ENCODE data around the gene FNBP1.
"Not testable (repeated sequence)": the region's sequence is repeated elsewhere in the genome, so short reads cannot be mapped to it uniquely, and the experiment has no call there.

Gene FNBP1

DNA sequence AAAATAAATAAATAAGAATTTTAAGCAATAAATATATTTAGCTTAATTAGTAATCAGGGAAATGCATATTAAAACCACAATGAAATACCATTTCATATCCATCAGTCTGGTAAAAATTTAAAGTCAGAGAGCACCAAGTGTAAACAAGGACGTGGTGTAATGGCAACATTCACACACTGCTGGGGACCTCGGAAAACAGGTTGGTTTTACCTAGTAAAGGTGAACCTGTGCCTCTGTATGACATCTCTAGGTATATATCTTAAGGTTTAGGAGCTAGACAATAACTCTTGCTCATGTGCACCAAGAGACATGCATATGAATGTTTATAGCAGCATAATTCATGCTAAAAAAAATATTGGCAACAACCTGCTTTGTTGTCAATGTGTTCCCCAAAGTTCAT lies 29.7 kb downstream of the FNBP1 start:
- H3K4me3 ChIP-seq (ENCODE audit: low read depth, low read length) = no peak overlapping the region
- no peak for DNase-seq (ENCODE audit: low read depth)
- TF ChIP-seq, protein P1, sequence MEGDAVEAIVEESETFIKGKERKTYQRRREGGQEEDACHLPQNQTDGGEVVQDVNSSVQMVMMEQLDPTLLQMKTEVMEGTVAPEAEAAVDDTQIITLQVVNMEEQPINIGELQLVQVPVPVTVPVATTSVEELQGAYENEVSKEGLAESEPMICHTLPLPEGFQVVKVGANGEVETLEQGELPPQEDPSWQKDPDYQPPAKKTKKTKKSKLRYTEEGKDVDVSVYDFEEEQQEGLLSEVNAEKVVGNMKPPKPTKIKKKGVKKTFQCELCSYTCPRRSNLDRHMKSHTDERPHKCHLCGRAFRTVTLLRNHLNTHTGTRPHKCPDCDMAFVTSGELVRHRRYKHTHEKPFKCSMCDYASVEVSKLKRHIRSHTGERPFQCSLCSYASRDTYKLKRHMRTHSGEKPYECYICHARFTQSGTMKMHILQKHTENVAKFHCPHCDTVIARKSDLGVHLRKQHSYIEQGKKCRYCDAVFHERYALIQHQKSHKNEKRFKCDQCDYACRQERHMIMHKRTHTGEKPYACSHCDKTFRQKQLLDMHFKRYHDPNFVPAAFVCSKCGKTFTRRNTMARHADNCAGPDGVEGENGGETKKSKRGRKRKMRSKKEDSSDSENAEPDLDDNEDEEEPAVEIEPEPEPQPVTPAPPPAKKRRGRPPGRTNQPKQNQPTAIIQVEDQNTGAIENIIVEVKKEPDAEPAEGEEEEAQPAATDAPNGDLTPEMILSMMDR (IDR thresholded peaks at IDR 0.05; ENCODE audit: low read depth, low read length) = no peak
- TF ChIP-seq MYC (IDR thresholded peaks at IDR 0.05; ENCODE audit: low read depth, low read length) = no peak
- TF ChIP-seq, protein P2, sequence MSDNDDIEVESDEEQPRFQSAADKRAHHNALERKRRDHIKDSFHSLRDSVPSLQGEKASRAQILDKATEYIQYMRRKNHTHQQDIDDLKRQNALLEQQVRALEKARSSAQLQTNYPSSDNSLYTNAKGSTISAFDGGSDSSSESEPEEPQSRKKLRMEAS (IDR thresholded peaks at IDR 0.05; ENCODE audit: low read depth, low read length) = no peak

DNA sequence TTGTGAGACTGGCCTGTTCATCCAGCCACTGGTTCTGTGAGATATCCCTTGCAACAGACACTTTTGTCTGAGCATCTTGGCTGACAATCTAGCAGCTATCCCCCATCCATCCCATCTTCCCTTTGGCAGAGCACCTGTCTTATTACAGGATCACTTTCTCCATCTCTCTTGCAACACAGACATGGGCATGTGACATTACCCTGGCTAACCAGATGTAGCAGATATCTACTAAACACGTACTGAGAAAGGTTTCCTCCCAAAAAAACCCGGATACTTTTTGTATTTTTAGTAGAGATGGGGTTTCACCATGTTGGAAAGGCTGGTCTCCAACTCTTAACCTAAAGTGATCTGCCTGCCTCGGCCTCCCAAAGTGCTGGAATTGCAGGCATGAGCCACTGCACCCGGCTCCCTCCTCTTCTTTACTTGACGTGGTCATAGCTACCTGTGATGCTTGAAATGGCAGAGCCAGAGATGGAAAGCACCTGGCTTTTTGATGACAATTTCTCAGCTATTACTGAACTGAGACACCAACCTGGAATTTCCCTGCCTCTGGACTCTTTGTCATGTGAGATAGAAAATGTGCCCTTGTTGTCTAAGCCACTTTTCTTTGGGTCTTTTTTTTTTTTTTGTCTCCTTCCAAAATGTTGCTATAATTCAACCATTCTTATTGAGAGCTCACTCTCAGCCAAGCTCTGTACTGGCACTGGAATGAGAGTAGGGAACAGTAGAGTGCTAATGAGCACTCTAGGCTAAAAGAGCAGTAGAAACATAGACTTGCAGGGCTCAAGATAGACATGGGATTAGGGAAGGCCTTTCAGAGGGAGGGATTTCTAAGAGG lies 32.6 kb downstream of the FNBP1 start:
- no peak overlapping the region for H3K4me3 ChIP-seq (ENCODE audit: low read depth, low read length)
- DNase-seq (ENCODE audit: low read depth) = no peak
- TF ChIP-seq, protein P1 (IDR thresholded peaks at IDR 0.05; ENCODE audit: low read depth, low read length) = no peak
- TF ChIP-seq, protein P2 (IDR thresholded peaks at IDR 0.05; ENCODE audit: low read depth, low read length) = no peak
- TF ChIP-seq POLR2A (IDR thresholded peaks at IDR 0.05; ENCODE audit: extremely low read depth, insufficient read length) (no peak), MYC (IDR thresholded peaks at IDR 0.05; ENCODE audit: low read depth, low read length) (no peak)

DNA sequence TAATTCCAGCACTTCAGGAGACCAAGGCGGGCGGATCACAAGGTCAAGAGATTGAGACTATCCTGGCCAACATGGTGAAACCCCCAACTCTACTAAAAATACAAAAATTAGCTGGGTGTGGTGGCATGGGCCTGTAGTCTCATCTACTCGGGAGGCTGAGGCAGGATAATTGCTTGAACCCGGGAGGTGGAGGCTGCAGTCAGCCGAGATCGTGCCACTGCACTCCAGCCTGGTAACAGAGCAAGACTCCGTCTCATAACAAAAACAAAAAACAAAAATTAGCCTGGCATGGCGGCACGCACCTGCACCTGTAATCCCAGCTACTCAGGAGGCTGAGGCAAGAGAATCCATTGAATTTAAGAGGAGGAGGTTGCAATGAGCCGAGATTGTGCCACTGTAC lies 33.4 kb downstream of the FNBP1 start:
- H3K4me3 ChIP-seq (ENCODE audit: low read depth, low read length) = not testable (repeated sequence)

DNA sequence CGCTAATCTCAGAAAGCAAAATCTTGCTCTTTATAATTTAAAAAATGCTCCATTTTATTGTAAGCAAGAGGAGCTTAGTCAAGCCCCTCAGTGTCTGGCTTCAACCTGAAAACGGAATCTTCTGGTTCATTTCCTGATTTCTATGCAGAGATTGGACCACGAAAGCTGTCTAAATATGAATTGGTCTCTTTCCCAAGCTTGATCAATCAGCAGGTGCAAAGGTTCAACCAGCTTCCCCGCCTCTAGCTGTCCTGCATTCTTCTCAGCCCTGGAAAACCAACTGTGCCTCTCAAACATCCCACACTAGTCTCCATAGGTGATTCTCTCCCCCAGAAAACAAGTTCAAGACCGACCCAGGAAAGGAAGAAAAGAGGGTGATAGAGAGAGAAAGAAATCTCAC lies 34.5 kb downstream of the FNBP1 start:
- TF ChIP-seq POLR2A (IDR thresholded peaks at IDR 0.05; ENCODE audit: extremely low read depth, insufficient read length) (no peak), MYC (IDR thresholded peaks at IDR 0.05; ENCODE audit: low read depth, low read length) (no peak)
- TF ChIP-seq, protein P2 (IDR thresholded peaks at IDR 0.05; ENCODE audit: low read depth, low read length) = no peak
- TF ChIP-seq, protein P1 (IDR thresholded peaks at IDR 0.05; ENCODE audit: low read depth, low read length) = no peak
- H3K4me3 ChIP-seq (ENCODE audit: low read depth, low read length) = no peak overlapping the region
- no peak for DNase-seq (ENCODE audit: low read depth)

More for the DNA sequence above, 33.4 kb downstream of the FNBP1 start:
- not testable (repeated sequence) for DNase-seq (ENCODE audit: low read depth)

DNA sequence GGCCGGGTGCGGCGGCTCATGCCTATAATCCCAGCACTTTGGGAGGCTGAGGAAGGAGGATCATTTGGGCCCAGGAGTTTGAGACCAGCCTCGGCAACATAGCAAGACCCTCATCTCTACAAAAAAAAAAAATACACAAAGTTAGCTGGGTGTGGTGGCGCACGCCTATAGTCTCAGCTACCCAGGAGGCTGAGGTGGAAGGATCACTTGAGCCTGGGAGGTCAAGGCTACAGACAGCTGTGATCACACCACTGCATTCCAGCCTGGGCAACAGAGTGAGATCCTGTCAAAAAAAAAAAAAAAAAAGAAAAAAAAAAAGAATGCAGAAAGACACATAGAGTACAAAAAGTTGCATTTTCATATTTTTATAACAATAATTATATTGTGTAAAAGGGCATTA lies 36.0 kb downstream of the FNBP1 start:
- DNase-seq (ENCODE audit: low read depth); H3K4me3 ChIP-seq (ENCODE audit: low read depth, low read length): not testable (repeated sequence)

DNA sequence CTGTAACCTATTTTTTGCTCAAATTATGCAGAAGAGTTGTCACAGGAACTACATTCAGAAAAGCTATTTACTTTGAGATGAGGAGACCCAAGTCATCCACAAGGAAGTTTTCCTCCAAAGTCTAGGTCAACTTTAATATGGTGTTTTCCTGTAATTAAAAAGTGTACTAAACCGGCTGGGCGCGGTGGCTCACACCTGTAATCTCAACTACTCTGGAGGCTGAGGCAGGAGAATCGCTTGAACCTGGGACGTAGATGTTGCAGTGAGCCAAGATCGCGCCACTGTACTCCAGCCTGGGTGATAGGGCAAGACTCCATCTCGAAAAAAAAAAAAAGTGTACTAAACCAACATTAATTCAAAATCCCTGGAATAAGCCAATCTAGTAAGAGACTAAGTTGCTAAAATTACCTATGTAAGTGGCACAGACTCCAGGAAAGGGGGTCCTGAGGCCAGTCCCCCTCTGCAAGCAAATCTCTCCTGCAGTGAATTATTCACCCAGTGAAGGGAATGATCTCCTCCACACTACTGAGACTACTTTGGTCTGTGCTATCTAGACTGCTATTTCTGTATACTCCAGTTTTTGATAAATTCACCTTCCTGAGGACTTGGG lies 38.9 kb downstream of the FNBP1 start:
- DNase-seq (ENCODE audit: low read depth) = no peak
- TF ChIP-seq MYC (IDR thresholded peaks at IDR 0.05; ENCODE audit: low read depth, low read length) = no peak
- TF ChIP-seq, protein P1 (IDR thresholded peaks at IDR 0.05; ENCODE audit: low read depth, low read length) = no peak
- TF ChIP-seq, protein P2 (IDR thresholded peaks at IDR 0.05; ENCODE audit: low read depth, low read length) = no peak
- no peak overlapping the region for H3K4me3 ChIP-seq (ENCODE audit: low read depth, low read length)

DNA sequence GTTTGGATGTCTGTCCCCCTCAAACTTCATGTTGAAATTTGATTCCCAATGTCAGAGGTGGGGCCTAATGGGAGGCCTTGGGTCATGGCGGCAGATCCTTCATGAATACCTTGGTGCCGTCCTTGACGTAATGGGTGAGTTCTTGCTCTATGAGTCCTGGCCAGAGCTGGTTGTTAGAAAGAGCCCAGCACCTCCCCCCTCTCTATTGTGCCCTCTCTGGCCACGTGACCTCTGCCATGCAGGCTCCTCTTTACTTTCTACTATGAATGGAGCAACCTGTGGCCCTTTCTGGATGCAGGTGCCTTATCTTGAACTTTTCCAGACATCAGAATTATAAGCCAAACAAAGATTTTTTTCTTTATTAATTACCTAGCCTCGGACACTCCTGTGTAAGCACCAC lies 40.7 kb downstream of the FNBP1 start:
- no peak for DNase-seq (ENCODE audit: low read depth)
- TF ChIP-seq, protein P1 (IDR thresholded peaks at IDR 0.05; ENCODE audit: low read depth, low read length) = no peak
- TF ChIP-seq MYC (IDR thresholded peaks at IDR 0.05; ENCODE audit: low read depth, low read length) = no peak
- TF ChIP-seq POLR2A (IDR thresholded peaks at IDR 0.05; ENCODE audit: extremely low read depth, insufficient read length) = no peak
- TF ChIP-seq, protein P2 (IDR thresholded peaks at IDR 0.05; ENCODE audit: low read depth, low read length) = no peak
- H3K4me3 ChIP-seq (ENCODE audit: low read depth, low read length) = no peak overlapping the region
